Right hindlimb (tissue), 1 donor: Measurements from ENCODE around the gene TXN.
"Not testable (repeated sequence)": the region's sequence is repeated elsewhere in the genome, so short reads cannot be mapped to it uniquely, and the experiment has no call there.

Experiments used
- DNase-seq: peaks from one replicate; pipeline ENCODE4 v3.0.0-alpha.2; 2018

The TXN gene

DNA sequence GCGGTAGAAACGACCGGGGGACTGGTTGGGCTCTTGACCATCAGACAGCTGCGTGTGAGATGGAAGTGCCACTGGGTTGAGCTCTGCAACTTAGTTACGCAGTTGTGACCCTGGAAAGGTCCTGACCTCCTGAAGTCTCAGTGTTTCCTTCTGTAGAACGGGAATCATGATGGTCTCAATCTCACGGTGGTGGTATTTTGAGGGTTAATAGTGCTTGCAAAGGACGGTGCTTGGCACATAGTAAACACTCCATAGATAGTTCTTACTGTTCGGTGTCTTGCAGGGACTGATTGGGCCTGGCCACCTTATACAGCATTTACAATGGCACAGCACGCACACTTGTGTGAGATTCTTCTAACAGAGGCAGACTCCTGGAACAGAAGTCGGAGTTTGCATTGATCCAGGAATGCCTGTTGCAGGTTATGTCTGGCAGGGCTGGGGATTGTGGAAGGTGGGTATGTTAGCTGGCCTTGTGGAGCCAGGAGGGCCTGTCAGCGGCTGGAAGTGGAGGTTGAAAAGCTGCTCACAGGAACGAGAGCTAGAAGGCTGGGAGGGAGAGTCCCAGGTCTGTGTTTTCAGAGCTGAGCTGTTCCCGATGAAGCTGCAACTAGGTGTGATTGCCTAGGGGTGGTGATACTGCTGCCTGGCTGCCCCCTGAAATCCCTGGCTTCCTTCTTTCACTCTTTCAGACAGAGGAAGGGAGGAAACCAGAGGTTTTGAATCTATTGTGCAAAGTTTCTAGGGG is 962 bp upstream of the TXN start:
- peak; percentile 30 for DNase-seq

DNA sequence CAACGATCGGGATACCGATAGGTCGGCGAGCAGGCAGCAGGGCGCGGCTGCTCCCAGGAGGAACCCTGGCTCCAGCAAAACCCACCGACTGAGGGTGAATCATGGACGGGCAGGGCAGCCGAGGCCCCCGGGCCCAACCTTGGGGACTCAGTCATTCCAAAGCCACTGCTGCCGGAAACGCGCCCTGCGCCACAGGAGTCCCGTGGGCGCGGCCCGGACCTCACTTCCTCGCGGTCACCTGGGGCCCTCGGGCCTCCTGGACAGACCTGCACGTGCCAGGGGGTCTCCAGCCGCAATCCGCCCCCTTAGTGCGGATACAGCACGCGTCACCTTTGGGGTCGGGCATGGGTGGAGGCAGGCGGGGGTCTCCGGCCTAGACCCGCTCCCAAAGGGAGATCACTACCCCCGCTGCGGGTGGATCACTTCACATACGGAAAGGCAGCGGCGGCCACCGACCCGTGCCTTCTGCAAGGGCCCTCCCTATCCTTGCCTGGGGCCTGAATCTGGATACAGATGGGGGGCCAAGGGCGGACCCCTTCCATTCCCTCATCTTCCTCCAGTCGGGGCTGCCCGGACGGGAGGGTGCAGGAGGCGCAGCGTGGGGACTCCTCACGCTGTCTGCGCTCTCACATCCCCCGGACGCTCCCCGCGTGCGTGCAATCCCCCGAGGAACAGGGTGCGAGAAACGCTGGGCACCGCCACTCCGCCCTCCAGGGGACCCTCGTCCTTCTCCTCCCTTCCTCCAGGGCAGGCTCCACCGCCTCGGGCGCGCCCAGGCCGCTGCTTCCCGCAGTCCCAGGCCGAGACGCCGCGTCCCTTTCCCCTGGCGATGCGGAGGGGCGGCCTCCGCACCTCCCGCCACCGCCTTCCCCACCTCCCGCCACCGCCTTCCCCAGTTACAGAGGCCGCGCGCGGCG is 586 bp downstream of the TXN start:
- DNase-seq, result peak; percentile 59

DNA sequence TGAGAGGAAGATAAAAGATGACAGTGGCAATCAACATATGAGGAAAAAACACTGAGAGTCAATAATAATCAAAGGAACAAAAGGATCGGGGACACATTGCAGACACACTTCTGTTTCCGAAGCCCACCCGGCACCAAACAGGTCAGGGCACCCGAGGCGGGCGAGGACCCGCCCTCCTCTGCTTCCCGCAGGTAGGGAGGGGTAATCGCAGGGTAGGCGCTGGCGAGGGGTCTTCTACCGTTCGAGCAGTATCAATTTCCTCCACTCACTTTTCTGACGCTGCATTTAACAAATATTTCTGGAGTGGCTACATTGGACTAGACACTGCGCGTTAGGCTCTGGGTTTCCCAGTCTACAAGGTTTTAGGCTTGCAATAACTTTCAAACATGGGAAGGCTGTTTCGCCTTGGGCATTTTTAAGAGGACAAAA is 1.3 kb downstream of the TXN start:
- DNase-seq, result no peak

DNA sequence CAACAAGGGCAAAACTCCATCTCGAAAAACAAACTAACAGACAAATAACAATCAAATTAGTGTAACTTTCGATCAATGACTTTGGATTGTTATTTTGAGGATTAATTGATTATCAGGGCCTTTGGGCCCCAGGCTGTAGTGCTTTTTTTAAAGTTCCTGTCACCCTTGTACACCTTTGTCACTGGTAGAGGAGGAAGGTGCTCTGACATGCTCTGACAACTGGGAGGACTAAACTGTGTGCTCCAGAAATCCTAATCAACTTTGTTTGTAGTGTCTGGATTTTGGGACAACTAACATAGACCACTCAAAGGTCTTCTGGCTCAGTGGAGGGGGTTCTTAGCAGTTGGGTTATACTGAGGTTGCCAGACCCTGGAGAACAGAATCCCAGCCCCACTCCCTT is 1.8 kb downstream of the TXN start:
- no peak for DNase-seq

DNA sequence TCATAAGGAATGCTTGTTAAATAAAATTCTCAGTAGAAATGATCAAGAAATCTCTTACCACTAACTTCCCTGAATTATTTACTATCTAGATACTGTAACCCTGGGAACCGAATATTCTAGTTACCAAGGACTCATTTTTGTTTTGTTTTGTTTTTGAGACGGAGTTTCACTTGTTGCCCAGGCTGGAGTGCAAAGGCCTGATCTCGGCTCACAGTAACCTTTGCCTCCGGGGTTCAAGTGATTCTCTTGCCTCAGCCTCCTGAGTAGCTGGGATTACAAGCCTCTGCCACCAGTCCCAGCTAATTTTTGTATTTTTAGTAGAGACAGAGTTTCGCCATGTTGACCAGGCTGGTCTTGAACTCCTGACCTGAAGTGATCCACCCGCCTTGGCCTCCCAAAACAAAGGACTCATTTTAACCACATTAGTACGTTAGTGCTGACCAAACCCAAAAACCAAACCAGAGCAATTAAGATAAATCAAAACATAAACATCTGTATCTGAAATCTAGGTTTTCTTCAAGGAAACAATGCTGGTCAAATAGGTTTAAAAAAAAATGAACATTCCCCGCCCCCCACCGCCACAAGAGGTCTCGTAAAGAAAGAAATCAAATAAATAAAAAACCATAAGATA is 3.7 kb downstream of the TXN start:
- no peak for DNase-seq

DNA sequence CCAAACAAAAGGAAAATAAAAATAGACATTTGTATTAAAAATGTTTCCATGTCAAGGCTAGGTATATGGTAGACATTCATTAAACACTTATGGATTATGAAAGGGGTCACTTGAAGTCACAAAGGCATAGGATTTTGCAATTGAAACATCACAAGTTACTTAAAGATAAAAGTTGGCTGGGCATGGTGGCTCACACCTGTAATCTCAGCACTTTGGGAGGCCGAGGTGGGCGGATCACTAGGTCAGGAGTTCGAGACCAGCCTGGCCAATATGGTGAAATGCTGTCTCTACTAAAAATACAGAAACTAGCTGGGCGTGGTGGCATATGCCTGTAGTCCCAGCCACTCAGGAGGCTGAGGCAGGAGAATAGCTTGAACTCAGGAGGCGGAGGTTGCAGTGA is 4.5 kb downstream of the TXN start:
- not testable (repeated sequence) for DNase-seq

DNA sequence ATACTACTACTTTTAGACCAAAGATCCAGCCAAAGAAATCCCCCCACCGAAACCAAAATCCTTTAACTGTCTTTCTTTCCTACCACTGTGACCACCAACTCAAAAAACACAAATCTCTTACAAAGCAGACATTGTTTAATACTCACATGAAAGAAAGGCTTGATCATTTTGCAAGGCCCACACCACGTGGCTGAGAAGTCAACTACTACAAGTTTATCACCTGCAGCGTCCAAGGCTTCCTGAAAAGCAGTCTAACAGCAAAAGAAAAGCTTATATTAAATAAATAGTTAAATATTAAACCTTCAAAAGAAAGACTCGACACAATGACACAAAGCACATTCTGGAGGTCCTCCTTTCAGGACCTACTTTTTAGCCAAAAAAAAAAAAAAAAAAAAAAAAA is 5.1 kb downstream of the TXN start:
- DNase-seq, result no peak

DNA sequence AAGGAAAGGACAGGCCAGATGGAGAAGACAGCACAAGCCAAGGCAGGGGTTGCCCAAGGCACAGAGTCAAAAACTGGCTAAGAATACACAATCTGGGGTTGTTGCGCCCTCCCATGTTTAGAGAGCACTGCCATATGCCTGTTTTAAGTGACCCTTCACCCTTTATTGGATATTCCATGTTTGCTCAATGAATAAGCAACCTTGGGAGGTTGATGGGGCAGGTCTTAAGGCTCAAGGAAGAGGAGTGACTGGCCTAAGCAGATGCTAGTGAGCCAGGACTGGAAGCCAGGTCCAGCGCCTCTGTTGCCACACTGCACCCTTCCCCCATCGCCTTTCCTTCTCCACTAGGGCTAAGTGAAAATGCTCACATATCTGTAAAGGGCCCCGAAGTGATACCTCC is 6.7 kb downstream of the TXN start:
- no peak for DNase-seq

DNA sequence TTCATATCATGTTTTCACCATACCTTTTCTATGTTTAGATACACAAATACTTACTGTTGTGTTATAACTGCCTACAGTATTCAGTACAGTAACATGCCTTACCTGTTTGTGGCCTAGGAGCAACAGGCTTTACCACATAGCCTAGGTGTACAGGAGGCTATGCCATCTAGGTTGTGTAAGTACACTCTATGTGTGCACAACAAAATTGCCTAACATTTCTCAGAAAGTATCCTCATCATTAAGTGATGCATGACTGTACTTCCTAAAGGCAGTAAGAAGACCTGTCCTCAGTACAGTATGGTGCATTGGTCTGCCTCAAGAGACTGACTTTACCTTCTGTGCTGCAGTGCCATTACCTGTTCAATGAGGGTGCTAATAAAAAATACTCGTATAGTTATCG is 7.9 kb downstream of the TXN start:
- DNase-seq, result no peak

DNA sequence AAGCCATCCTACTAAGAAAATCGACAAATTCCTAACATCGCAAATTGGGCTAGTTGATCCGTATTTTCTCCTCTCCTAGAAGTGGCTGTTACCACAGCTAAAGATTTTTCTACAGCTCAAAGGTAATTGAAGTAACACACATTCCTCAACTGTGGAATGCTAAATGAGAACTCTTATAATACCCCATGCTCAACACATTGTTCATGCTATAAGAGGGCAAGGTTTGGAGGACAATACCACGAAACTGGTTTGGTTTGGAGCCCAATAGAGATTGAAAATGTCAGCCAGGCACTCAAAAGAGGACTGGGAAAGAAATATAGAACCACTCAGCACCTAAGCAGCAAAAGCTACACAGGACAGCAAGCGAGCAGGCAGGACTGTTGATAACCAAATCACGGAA is 10.1 kb downstream of the TXN start:
- no peak for DNase-seq

DNA sequence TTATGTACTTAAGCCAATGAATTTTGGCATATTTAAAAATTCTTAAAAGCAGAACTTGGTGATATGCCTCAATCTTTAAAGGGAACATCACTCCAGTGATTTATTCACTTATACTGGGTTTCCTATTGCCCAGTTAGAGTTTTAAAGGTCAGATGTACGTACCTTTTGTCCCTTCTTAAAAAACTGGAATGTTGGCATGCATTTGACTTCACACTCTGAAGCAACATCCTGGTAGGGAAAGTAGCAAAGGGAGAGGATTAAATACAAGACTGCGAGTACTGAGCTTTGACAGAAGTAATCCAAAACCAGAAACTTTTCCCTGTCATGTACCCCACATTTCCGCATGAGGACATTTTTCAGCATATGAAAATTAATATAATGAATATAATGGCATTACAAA is 11.7 kb downstream of the TXN start:
- DNase-seq, result no peak

DNA sequence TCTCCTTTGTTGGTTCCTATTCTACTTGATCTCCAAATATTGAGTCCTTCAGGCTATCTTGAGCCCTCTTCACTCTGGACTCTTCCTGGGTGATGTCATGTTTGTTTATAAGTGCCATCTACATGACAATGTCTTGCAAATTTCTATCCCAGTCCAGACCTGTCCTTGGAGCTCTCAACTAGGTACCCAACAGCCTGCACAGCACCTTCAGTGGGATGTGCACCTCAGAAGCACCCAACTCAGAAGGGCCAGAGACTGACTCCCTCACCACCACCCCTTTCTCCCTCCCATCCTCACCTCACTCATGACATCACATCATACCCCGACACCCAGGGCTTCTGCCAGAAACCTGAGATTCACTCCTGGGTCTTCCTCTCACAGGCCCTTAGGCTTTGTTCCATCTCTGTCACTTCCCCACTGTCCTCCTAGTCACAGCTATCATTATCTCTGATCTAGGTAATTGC is 14.4 kb downstream of the TXN start:
- no peak for DNase-seq

DNA sequence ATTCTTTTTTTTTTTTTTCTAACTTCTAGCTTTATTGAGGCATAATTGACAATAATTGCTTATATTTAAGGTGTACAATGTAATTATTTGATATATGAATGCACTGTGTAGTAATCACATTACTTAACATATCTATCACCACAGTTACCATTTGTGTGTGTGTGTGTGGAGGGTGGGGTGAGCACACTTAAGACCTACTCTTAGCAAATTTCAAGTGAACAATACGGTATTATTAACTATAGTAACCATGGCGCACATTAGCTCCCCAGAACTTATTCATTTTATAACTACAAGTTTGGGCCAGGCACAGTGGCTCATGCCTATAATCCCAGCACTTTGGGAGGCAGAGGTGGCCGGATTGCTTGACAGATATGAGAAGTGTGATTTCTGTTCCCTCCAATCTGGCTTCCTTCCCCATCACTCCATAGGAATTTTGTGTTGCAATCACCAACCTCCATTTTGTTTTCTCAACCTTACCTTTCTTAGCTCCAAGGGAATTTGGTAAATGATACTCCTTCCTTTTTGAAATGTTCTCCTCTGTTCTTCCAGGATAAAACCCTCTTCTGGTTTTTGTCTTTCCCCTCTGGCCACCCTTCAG is 14.9 kb downstream of the TXN start:
- no peak for DNase-seq

DNA sequence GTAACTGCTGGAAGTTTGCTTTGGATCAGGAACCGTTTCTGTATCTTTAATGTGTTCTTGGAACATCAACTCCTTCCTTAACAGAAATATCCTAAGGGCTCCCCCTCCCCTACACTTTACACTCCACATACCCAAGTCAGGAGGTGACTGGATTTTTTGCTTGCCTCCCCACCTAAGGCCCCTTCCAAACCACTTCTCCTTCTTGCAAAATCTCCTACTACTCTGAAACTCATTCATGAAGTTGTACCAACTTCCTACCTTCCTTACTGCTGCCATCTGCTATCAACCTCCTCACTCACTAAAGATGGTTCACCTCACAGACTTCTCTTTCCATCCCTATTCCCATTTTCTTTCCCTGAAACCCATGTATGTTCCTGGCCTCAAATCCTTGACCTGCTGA is 16.1 kb downstream of the TXN start:
- no peak for DNase-seq

DNA sequence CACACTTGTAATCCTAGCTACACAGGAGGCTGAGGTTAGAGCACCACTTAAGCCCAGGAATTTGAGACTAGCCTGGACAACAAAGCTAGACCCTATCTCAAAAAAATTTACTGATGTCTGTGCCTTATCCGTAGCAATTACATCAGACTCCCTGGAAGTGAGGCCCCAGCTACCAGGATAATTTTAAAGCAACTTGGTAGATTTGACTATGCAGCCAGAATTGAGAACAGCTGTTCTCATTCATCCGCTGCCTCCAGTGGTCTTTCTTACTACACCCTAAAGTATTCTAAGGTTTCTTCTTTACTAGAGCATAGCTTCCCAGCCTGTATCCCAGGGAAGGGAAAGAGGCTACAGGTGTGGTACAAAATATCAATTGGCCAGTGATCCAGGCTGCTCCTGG is 28.0 kb downstream of the TXN start:
- no peak for DNase-seq

DNA sequence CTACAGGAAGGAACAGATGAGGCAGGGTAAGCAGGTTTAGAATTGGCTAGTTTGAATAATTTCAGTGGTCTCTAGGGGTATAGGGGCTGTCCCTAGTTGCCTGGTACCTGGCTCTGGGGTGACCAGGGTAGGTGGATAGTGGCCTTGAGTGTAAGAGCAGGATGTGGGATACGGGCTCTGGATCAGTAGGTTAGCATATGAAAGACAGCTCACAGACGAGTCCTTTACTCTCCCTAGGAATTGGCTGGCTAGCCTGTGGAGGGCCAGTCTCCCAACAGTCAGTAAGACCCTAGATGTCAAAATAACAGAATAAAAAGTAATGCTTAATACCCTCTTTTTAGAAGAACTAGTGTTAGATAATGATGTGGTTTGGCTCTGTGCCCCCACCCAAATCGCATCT is 31.7 kb downstream of the TXN start:
- no peak for DNase-seq

DNA sequence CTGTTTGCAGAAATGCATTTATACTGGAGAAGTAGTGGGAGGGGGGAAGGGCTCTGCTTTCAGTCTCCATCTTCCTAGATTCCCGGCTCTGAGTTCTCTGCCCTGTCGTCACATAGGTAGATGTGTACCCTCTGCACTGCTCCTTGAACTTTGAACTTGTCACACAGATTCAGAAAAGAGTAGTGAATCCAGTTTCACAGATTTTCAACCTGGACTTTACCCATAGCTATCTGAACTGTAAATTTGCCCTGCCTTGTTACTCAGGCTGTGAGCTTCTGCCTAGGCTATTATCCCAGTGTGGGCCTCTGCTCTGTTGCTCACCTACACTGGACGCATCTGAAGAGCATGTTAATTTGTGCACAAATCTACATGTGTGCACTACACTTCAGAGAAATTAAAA is 35.5 kb downstream of the TXN start:
- no peak for DNase-seq

DNA sequence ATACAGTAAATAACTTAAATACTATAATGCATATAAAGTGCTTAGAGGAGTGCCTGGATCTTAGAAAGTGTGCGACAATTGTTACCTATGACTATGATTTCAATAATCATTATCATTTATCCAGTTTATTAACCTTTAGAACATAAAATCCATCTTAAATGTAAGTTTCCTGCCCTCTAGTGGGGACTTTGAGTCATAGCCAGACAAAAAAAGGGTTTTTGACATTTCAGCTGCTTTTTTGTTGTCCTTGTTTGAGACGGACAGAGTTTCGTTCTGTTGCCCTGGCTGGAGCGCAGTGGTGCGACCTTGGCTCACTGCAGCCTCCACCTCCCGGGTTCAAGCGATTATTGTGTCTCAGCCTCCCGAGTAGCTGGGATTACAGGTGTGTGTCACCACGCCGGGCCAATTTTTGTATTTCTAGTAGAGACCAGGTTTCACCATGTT is 38.6 kb downstream of the TXN start:
- no peak for DNase-seq

DNA sequence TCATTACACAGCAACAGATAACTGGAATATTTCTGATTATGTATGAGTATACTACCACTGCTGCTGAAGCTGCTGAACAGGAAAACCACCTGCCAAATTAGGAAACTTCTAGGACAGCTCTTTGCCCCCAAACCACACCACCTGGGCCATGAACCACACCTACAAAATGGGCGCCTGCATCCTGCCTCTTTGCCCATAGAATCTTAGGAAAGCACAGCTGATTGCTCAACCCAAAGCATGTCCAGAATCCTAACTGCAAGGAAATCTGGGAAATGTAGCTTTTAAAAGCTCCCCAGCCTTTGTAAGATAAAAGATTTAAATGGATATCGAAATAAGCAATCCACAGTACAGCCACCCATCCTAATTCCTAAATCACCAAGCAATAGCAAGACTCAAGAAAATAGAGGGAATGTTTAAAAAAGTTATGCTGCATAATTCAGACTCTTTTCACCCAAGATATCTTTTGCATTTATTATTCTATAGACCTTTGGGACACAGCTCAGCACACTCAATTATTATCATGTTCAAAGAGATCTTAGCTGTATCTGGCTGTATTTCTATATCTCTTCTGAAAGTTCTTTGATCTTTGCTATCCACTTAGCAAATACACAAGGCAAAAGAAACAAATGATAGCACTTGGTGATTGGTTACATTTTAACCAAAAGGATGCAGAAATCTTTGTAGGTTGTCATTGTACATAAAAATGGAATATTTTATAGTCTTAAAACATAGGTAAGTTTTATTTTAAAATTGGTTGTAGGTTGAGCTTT is 41.5 kb downstream of the TXN start:
- no peak for DNase-seq

DNA sequence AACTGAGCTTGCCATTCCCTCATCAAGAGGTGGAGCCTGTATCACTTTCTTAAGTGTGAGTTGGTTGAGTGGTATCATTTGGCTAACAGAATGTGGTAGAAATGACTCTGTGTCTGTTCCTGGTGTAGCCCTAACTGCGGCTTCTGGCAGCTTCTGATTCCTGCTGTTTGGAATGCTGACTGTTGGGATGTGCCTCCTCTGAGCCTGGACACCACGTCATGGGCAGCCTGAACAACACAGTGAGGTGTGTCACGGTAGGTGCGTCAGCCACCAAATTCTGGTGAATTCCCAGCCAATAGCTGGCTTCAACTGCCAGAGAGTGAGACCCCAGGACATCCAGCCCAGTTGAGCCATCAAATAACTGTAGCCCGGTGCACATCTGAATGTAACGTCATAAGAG is 42.2 kb downstream of the TXN start:
- DNase-seq, result no peak

DNA sequence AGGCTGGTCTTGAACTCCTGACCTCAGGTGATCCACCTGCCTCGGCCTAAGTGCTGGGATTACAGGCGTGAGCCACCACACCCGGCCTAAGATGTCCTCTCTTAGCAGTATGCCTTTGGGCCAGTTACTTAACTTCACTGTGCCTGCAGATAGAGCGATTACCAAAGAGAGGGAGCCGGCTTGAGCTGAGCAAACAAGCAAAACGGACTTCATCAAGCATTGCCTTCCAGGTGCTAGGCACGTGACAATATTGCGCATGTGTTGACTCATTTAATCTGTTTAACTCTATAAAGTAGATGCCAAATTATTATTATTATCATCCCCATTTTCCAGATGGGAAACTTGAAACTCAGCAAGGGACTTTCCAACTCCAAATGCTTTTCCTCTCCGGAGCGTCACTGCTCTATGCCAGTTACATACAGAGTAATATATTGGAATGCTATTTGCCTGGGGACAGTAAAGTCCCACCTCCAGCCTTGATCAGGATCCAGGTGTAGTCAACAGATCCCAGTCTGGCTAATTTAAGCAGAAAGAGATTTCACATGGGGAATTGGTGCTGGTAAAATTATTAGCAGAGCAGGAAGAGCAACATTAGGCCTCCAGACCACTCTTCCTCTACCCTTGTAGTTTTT is 42.8 kb downstream of the TXN start:
- no peak for DNase-seq

DNA sequence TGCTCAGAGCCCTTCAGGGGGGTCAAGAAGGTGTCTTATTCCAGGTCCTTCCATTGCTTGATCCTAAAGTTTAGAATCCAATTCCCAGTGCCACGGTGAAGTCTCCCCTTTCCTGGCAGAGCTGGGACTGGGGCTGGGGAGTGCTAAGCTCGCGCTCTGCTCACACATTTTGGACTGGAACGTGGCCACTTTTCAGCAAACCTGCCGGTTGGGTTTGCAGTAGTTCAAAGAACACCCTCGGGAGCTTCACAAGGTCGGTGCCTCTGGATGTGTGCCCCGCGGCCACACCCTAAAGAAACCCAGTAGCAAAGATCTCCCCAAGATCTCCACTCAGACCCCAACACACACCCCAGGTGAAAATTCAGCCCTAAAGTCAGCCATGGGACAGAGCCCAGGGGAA is 48.3 kb downstream of the TXN start, which contains the start of gene C9orf152:
TSS of gene C9orf152 (minus strand) at position 129 of the 400 bp plus-strand sequence. CDS start 580 bp downstream, outside the sequence.
- no peak for DNase-seq
